D341Med (cell line): Measurements from ENCODE around the gene NPIPA1.
"Not testable (repeated sequence)": the region's sequence is repeated elsewhere in the genome, so short reads cannot be mapped to it uniquely, and the experiment has no call there.

Source experiments
- DNase-seq: peaks from one replicate; pipeline ENCODE4 v3.0.0; 2012; ENCODE audit warnings: low spot score

NPIPA1 gene

GRCh38 chr16:14937143-14937542, at the start of gene NPIPA1:
NPIPA1 (plus strand) TSS chr16:14937443; CDS start chr16:14937443, 0 bp downstream.
- not testable (repeated sequence) for DNase-seq

GRCh38 chr16:14892111-14892510, 45.1 kb upstream of the NPIPA1 start:
- DNase-seq = not testable (repeated sequence)

GRCh38 chr16:14895382-14895781, 41.9 kb upstream of the NPIPA1 start:
- not testable (repeated sequence) for DNase-seq

- not testable (repeated sequence) for DNase-seq
Observed at GRCh38 chr16:14896023-14896422, 41.2 kb upstream of the NPIPA1 start.

- not testable (repeated sequence) for DNase-seq
Observed at GRCh38 chr16:14897006-14897664, 40.1 kb upstream of the NPIPA1 start.

- not testable (repeated sequence) for DNase-seq
Observed at GRCh38 chr16:14898162-14898561, 39.1 kb upstream of the NPIPA1 start.

- not testable (repeated sequence) for DNase-seq
Observed at GRCh38 chr16:14903191-14903957, 33.9 kb upstream of the NPIPA1 start.

DNA sequence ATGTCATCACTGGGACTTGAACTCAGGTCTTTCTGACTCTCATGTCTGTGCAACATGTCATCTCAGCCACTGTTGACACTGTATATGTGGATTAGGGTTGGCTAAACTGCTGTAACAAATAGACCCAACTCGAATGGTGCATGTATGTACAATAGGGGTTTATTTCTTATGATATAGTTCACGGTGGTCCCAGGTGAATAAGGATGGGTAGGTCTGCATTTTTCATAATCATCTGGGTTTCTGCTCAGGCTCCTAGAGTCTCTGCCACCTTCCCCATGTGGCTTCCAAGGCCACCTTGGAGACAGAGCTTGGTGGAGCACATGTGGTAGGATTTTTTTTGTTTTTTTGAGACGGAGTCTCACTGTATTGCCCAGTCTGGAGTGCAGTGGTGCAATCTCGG, 27.5 kb upstream of the NPIPA1 start:
- DNase-seq = not testable (repeated sequence)

- DNase-seq = not testable (repeated sequence)
Observed at GRCh38 chr16:14910833-14911629, 26.2 kb upstream of the NPIPA1 start.

GRCh38 chr16:14911954-14912353, 25.3 kb upstream of the NPIPA1 start:
- DNase-seq = not testable (repeated sequence)

DNA sequence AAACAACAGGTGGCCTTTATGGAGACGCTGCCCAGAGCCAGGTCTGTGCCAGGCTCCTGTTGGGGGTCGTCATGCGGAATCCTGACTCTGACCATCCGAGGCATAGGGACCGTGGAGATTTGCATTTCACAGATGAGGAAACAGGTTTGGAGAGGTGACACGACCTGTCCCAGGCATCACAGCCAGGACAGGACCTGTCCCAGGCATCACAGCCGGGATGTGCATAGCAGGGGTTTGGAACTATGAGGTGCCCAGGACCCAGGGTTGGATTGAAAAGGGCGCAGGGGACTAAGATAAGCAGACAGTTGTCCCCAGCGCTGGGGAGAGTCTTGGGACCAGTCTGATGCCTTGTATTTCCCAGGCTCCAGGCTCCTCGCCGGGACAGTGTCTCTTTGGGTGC, 24.7 kb upstream of the NPIPA1 start:
- not testable (repeated sequence) for DNase-seq

GRCh38 chr16:14918504-14918903, 18.7 kb upstream of the NPIPA1 start:
- not testable (repeated sequence) for DNase-seq

DNA sequence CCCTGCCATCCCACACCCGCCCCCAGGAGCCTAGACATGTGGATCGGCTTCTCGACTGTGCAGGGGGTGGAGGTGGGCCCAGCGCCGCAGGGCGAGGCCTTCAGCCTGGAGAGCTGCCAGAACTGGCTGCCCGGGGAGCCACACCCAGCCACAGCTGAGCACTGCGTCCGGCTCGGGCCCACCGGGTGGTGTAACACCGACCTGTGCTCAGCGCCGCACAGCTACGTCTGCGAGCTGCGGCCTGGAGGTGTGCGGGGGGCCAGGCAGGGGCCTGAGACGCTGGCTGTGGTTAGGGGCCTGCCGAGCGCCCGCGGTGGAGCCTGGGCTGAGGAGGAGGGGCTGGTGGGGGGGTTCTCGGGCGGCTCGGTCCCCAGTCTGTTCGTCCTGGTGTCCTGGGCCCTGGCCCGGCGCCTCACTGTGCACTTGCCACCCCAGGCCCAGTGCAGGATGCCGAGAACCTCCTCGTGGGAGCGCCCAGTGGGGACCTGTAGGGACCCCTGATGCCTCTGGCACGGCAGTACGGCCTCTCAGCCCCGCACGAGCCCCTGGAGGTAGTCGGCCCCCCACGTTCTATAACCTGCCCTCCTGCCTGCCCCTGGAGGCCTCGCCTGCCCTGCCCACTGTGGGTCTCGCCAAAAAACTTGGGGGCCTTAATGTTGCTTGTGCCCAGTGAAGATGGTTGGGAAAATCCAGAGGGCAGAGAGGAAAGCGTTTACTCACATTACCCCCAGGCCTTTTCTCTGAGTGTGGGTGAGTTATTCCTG, 17.2 kb upstream of the NPIPA1 start:
- DNase-seq = not testable (repeated sequence)

- not testable (repeated sequence) for DNase-seq
Observed at GRCh38 chr16:14922285-14922684, 15.0 kb upstream of the NPIPA1 start.

DNA sequence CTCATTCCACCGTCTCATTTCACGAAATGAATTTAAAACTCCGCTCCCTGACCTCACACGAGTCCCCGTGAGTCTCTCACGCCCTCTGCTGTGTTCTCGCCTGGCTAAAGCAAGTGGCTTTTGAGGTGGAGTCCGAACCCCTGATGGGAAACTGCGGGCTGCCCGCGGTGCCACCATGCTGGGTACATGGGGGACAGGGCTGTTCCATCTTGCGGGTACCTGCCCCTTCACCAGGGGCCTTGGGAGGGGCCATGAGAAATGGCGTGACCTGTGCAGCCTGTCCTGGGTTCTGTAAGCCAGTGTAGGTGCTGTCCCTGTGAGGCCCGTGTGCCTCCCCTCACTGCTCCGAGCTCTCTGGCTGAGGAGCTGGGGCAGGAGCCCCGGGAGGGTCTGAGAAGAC, 14.3 kb upstream of the NPIPA1 start:
- not testable (repeated sequence) for DNase-seq

- DNase-seq = not testable (repeated sequence)
Observed at GRCh38 chr16:14923394-14924088, 13.7 kb upstream of the NPIPA1 start.

DNA sequence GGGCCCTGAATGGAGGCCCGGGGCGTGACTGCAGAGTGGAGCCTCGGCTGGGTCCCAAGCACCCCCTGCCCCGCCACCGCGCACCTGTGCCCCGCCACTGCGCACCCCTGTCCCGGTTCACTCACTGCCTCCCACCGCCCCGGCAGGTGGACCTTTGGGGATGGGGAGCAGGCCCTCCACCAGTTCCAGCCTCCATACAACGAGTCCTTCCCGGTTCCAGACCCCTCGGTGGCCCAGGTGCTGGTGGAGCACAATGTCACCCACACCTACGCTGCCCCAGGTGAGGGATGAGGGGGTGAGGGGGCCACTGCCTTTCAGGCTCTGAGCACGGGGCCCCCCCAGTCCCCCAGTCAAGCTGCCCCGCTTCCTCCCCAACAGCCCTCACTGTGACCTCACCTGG, 12.9 kb upstream of the NPIPA1 start:
- not testable (repeated sequence) for DNase-seq

DNA sequence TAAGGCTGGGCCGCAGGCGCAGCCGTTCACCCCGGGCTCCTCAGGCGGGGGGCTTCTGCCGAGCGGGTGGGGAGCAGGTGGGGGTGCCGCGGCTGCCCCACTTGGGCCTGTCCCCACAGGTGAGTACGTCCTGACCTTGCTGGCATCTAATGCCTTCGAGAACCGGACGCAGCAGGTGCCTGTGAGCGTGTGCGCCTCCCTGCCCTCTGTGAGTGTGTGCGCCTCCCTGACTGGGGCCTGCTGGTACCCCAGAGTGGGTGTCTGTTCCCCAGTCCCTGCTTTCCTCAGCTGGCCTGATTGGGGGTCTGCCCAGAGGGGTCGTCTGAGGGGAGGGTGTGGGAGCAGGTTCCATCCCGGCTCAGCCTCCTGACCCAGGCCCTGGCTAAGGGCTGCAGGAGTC, 12.3 kb upstream of the NPIPA1 start:
- DNase-seq = not testable (repeated sequence)

DNA sequence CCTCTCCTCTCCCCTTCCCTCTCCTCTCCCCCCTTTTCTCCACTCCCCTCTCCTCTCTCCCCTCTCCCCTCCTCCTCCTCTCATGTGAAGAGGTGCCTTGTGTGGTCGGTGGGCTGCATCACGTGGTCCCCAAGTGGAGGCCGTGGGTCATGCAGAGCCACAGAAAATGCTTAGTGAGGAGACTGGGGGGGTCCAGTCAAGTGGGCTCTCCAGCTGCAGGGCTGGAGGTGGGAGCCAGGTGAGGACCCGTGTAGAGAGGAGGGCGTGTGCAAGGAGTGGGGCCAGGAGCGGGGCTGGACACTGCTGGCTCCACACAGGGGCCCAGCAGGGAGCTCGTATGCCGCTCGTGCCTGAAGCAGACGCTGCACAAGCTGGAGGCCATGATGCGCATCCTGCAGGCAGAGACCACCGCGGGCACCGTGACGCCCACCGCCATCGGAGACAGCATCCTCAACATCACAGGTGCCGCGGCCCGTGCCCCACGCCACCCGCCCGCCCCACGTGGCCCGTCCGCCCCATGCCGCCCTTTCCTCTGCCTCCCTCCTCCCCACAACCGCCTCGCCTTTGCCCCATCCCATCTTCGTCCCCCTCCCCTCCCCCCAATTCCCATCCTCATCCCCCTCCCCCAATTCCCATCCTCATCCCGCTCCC, 9.1 kb upstream of the NPIPA1 start:
- peak; percentile 31 for DNase-seq

DNA sequence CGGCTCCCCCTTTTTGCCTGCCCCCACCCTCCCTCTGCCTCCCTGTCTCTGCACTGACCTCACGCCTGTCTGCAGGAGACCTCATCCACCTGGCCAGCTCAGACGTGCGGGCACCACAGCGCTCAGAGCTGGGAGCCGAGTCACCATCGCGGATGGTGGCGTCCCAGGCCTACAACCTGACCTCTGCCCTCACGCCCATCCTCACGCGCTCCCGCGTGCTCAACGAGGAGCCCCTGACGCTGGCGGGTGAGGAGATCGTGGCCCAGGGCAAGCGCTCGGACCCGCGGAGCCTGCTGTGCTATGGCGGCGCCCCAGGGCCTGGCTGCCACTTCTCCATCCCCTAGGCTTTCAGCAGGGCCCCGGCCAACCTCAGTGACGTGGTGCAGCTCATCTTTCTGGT, 8.1 kb upstream of the NPIPA1 start:
- not testable (repeated sequence) for DNase-seq
